Epithelial cell of esophagus (primary cell): ENCODE results near the gene UCK2.

ENCODE experiments used
- DNase-seq: peaks from one replicate; pipeline ENCODE4 v3.0.0; 2010; ENCODE audit warnings: low read depth
- H3K4me3 ChIP-seq: 2 replicates; pipeline ENCODE4 v1.5.1; 2011; ENCODE audit warnings: mild to moderate bottlenecking, low read length, control low read depth
- TF ChIP-seq, protein P1 (sequence below): IDR thresholded peaks from 2 replicates; pipeline ENCODE4 v1.5.1; 2011; ENCODE audit warnings: low read depth, mild to moderate bottlenecking, low read length, control low read depth, inconsistent platforms; ENCODE audit not compliant: insufficient read depth; ENCODE audit errors: missing control alignments

The UCK2 gene

DNA sequence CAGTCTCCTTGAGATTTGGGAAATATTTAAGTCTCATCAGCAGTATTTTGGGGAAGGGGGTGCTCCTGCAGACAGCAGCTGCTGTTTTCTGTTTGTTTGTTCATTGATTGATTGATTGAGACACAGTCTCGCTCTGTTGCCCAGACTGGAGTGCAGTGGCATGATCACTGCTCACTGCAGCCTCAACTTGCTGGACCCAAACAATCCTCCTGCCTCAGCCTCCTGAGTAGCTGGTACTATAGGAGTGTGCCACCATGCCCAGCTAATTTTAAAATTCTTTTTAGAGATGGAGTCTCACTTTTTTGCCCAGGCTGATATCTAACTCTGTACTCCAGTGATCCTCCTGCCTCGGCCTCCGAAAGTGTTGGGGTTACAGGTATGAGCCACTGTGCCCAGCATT, 18.2 kb downstream of the UCK2 start:
- TF ChIP-seq, protein P1, sequence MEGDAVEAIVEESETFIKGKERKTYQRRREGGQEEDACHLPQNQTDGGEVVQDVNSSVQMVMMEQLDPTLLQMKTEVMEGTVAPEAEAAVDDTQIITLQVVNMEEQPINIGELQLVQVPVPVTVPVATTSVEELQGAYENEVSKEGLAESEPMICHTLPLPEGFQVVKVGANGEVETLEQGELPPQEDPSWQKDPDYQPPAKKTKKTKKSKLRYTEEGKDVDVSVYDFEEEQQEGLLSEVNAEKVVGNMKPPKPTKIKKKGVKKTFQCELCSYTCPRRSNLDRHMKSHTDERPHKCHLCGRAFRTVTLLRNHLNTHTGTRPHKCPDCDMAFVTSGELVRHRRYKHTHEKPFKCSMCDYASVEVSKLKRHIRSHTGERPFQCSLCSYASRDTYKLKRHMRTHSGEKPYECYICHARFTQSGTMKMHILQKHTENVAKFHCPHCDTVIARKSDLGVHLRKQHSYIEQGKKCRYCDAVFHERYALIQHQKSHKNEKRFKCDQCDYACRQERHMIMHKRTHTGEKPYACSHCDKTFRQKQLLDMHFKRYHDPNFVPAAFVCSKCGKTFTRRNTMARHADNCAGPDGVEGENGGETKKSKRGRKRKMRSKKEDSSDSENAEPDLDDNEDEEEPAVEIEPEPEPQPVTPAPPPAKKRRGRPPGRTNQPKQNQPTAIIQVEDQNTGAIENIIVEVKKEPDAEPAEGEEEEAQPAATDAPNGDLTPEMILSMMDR: no peak
- DNase-seq: no peak

DNA sequence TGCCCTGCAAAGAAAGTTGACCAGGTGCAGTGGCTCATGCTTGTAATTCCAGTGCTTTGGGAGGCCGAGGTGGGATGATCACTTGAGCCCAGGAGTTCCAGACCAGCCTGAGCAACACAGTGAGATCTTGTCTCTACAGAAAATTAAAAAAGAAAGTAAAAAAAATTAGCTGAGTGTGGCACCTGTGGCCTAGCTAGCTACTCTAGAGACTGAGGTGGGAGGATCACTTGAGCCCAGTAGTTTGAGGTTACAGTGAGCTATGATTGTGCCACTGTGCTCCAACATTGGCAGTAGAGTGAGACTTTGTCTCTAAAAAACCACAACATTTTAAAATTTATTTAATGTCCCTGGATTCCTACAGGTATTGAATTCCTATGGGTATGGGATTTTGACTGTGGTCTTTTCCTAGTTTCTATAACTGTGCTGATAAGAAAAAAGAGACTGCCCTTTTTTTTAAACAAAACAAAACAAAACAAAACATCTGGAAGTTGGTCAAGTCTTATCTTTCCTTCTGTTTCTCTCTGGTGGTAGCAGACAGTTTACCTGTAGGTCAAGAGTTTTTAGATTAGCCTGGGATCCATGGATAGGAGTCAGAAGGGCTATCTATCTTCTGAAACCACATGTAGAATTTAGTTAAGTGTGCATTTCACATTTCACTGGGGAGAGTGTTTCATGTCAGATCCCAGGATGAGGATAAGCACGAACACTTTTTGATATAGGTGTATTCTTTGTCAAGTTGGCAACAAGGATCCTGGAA, 18.8 kb downstream of the UCK2 start:
- TF ChIP-seq, protein P1: no peak
- no peak for DNase-seq
- H3K4me3 ChIP-seq: no peak overlapping the region

More for the DNA sequence above, 18.2 kb downstream of the UCK2 start:
- no peak overlapping the region for H3K4me3 ChIP-seq

DNA sequence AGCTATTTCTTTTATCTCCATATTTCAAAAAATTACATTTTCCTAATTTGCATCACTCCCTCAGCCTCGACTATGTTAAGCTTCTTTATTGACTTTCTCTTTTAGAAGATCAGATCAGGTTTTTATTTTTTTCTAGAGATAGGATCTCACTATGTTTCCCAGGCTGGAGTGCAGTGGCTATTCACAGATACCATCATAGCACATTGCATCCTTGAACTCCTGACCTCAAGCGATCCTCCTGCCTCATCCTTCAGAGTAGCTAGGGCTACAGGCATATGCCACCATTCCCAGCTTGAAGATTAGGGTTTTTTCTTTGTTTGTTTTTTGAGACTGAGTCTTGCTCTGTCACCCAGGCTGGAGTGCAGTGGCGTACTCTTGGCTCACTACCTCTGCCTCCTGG, 20.1 kb downstream of the UCK2 start:
- H3K4me3 ChIP-seq: no peak overlapping the region
- DNase-seq: no peak
- TF ChIP-seq, protein P1: no peak

DNA sequence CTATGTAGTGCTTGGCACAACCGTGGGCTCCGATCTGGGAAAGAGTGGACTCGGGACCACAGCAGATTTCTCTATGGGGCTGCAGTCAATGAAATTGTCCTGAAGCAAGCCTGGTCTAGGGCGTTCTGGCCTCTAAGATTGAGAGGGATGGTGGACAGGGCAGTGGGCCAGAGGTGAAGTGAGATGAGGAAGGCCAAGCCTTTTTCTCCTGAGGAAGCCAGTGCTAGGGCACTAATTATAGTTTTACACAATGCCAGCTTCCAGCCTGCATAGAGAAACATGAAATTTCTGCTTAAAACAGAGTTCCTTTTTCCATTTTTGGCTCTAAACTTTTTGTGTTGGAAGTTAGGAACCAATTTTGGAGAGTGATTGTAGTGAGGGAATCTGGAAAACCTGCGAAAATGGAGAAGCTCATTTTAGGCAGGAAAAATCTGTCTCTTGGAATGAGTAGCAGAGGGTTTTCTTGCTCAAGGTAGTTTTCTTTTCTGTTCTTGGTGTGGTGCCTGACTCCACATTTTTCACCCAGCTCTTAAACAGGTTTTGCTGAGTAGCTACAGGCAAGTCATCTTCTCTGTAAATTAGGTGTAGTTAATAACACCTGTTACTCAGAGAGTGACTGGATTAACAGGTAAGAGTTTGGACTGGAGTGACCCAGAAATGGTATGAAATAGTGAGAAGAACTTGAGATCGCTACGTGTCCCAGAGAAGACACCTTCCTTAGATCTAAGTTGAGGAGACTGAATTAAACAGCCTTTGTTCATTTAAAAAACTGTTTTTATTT, 22.1 kb downstream of the UCK2 start:
- no peak overlapping the region for H3K4me3 ChIP-seq
- DNase-seq: peak; percentile 69
- TF ChIP-seq, protein P1: no peak

DNA sequence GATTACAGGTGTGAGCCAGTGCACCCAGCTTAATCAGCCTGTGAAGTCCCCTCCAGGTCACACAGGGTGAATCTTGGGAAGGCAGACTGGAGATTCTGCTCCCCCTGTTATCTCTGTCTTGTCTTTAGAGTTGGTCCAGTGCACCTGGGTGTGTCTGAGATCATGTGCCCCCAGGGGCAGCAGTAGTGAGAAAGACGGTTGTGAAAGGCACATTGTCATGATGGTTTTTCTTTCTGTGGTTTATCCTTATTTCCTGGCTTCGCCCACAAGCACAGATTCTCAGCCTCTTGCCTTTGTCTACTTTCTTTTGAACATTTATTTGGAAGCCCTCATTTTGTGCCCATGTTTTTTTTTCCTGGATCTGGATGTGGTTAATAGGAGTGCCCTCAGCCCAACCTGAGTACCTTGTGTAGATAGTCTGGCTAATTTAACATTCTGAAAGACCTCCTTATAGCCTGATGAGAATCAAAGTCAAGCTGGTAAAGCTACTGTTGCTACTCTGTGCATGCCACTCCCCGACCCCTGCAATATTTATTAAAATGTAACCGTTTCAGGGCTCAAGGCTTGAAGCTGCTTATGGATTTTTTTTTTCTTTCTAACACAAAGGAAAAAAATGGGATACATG, 23.7 kb downstream of the UCK2 start:
- no peak overlapping the region for H3K4me3 ChIP-seq
- DNase-seq: peak; percentile 83
- TF ChIP-seq, protein P1: no peak

DNA sequence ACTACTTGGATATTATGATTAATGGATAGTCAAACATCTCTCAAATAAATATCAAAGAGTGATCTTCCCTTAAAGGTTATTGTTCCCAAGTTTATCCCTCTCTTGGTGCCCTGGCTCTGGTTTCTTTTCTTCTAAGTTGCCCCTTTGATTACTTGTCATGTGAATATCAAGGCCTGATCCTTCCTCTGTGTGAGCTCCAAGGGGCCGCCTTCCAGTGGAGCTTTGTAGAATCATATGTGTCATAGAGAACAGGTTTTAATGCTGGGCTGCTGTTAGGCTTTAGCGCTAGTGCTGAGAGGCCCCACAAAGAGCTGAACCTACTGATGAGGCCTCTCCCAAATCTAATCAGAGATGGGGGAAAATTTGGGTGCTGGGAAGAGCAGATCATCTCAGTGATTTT, 25.5 kb downstream of the UCK2 start:
- DNase-seq: no peak
- TF ChIP-seq, protein P1: no peak

More for the DNA sequence above, 25.5 kb downstream of the UCK2 start:
- no peak overlapping the region for H3K4me3 ChIP-seq
